Stimulated activated CD4-positive, alpha-beta T cell treated with anti-CD3 and anti-CD28 coated beads, Interleukin-2, amount 100 ng/mL, for 24 hours (primary cell): ENCODE data around the gene NDUFB10.
A peak's percentile ranks its signal among the peaks of the same experiment; 100 is the strongest.
"Not testable (repeated sequence)": the region's sequence is repeated elsewhere in the genome, so short reads cannot be mapped to it uniquely, and the experiment has no call there.

Experiments used
- DNase-seq, 2 donors: peaks; one replicate each; pipeline ENCODE4 v3.0.0-alpha.2; 2020

Gene NDUFB10

DNA sequence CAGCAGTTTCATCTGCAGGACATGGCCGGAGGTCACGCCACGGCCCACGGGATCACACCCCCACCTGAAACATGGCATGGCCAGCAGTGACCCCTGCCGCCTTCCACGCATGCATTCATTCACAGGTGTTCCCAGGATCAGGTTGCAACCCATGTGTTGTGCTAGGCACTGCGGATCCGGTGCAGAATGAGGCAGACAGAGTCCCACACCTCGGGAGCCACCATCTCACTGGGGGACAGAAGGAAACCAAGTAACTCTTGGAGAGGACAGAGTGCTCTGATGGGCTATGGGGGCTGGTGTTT is 12.0 kb upstream of the NDUFB10 start:
- DNase-seq, result no peak

GRCh38 chr16:1949507-1949906 is 9.8 kb upstream of the NDUFB10 start:
- DNase-seq, result no peak

DNA sequence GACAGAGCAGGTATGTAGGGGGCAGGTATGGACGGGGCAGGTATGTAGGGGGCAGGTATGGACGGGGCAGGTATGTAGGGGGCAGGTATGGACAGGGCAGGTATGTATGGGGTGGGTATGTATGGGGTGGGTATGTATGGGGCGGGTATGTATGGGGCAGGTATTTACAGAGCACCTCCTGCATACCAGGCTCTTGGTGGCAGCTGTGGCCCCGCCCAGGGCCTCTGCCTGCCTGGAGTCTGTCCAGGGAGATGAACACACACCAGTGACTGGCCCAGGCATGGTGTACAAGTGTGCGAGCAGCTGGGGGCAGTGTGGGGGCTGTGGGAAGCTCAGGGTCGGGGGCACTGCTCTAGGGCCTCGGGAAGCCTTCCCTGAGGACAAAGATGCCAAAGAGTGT is 9.3 kb upstream of the NDUFB10 start:
- no peak for DNase-seq

- DNase-seq, result no peak
Observed at GRCh38 chr16:1950559-1950958, 8.8 kb upstream of the NDUFB10 start.

GRCh38 chr16:1953734-1954133 is 5.6 kb upstream of the NDUFB10 start:
- no peak for DNase-seq

DNA sequence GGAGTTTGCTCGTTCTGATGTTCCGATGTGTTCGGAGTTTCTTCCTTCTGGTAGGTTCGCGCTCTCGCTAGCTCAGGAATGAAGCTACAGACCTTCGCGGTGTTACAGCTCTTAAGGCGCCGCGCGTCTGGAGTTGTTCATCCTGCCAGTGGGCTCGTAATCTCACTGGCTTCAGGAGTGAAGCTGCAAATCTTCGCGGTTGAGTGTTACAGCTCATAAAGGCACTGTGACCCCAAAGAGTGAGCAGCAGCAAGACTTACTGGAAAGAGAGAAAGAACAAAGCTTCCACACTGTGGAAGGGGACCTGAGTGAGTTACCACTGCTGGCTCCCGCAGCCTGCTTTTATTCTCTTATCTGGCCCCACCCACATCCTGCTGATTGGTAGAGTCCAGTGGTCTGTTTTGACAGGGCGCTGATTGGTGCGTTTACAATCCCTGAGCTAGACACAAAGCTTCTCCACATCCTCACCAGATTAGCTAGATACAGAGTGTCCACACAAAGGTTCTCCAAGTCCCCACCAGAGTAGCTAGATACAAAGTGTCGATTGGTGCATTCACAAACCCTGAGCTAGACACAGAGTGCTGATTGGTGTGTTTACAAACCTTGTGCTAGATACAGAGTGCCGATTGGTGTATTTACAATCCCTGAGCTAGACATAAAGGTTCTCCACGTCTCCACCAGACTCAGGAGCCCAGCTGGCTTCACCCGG is 1.8 kb upstream of the NDUFB10 start:
- not testable (repeated sequence) for DNase-seq

GRCh38 chr16:1958143-1958491 is 1.2 kb upstream of the NDUFB10 start:
- DNase-seq, result not testable (repeated sequence)

GRCh38 chr16:1958715-1959268 is 546 bp upstream of the NDUFB10 start:
- DNase-seq, result no peak

- DNase-seq, result peak; percentile 67 to 70
Observed at GRCh38 chr16:1960665-1961630, 1.6 kb downstream of the NDUFB10 start.

DNA sequence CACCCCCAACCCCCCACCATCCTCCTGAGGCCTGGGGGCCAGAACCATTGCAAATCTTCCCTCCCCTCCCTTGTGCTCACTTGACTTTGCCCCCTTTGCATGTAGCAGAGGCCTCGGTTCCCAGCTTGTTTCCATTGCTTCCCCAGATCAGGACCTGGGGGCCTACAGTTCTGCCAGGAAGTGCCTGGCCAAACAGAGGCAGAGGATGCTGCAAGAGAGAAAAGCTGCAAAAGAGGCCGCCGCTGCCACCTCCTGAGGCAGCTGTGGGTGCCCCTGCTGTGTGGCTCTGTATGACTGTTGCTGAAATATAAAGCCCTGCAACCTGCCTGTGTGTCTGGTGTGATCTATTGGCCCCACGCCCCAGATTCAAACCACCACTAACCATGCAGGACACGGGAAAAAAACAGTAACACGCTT is 2.3 kb downstream of the NDUFB10 start:
- DNase-seq, result peak; percentile 44 to 47

DNA sequence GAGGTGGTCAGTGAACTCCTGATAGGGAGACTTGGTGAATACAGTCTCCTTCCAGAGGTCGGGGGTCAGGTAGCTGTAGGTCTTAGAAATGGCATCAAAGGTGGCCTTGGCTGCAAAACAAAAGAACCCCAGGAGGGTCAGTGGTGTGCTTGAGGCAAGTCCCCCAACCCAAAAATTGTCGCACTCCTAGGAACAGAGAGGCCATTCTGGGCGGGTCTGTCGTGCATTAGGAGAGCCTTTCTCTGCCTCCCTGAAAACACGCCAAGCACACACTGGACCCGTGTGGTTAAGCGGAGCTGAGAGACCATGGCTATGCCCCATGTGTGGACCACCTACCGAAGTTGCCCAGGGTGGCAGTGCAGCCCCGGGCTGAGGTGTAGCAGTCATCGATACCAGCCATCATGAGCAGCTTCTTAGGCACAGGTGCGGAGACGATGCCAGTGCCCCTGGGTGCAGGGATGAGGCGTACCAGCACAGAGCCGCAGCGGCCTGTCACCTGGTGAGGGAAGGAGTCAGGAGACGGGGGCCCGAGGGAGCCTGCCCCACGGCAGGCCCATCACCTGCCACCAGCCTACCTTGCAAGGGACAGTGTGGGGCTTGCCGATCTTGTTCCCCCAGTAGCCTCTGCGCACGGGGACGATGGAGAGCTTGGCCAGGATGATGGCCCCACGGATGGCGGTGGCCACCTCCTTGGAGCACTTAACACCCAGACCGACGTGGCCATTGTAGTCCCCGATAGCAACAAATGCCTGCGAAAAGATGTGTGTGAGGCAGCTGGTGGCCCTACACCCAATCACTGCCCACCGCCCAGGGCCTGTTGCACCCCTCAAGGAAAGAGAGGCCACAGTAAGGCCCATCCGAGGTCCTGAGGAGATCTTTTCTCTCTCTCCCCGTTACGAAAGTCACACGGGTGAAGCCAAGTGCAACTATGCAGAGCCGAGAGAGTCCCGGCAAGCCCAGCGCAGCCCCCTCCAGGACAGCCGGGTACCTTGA is 3.1 kb downstream of the NDUFB10 start:
- peak in 1 of 2 donors; percentile 36 for DNase-seq

GRCh38 chr16:1963806-1964505 is 4.6 kb downstream of the NDUFB10 start:
- DNase-seq, result peak; percentile 56 to 62

- peak; percentile 98 to 99 for DNase-seq
Observed at GRCh38 chr16:1964506-1965395, 5.4 kb downstream of the NDUFB10 start, which contains the start of gene RPS2. RPS2 (minus strand) TSS chr16:1964826; CDS start chr16:1964625, 201 bp downstream.

GRCh38 chr16:1965396-1966001 is 6.2 kb downstream of the NDUFB10 start:
- peak in 1 of 2 donors; percentile 36 for DNase-seq

DNA sequence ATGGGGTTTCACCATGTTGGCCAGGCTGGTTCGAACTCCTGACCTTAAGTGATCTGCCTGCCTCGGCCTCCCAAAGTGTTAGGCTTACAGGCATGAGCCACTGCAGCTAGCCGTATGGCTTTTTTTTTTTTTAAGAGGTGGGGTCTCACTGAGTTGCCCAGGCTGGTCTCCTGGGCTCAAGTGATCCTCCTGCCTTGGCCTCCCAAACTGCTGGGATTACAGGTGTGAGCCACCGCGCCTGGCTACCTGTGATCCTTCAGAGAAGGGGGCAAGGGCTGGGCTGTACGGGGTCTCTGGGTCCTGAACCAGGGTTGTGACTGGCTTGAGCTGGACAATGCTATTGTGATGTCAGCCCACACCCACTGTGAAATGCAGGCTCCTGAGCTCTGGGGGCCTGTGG is 7.1 kb downstream of the NDUFB10 start, which contains the start of gene RNF151:
RNF151 (plus strand) TSS at position 397 of the 400 bp plus-strand sequence. CDS start 26 bp downstream, outside the sequence.
- no peak for DNase-seq

- no peak for DNase-seq
Observed at GRCh38 chr16:1968146-1968953, 9.0 kb downstream of the NDUFB10 start.

DNA sequence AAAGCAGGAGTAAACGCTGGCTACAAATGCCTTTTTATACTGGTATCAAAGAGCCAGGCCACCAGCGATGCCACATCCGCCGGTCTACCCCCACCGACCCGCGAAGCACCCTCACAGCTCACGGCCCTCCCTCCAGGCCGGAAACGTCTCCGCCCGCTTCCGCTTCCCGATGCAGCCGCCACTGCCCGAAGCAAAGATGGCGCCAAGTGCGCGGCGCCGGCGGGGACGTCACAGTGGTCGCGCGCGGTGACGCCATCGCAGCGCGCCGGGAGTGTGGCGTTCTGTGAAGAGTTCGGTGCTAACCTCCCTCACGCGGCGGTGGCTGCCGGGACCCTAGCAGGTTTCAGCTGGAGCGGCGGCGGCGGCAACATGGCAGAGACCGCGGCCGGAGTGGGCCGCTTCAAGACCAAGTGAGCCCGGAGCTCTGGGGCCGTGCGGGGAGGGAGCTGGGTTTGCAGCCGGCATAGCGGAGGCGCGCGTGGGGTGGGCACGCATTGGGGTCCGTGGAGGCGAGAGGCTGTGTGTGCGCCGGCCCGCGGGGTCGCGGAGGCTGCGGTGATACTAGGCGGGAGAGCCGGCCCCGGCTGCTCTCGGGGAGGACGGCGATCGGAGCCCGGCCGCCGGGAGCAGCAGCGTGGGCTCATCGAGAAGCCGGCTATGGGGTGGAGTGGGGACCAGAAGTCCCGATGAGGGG is 12.6 kb downstream of the NDUFB10 start, which contains the start of gene TBL3:
TBL3 (plus strand) TSS at position 258 of the 694 bp plus-strand sequence; CDS start at position 370, 112 bp downstream.
- peak; percentile 96 for DNase-seq

- peak in 1 of 2 donors; percentile 33 for DNase-seq
Observed at GRCh38 chr16:1972490-1972877, 13.1 kb downstream of the NDUFB10 start.
